ENCODE measurements around the gene ANAPC2. TPM values are rescaled to one million over a fixed set of nuclear protein-coding genes. Genes with fewer than 3 reads are reported as not detected.
A peak's percentile ranks its signal among the peaks of the same experiment; 100 is the strongest.

The ANAPC2 gene
- polyA plus RNA-seq, 3 donors = 29.1 to 34.5 (median 31.9) TPM

- DNase-seq (ENCODE audit: low read depth in 3 of 3, low spot score in 2 of 3) = no peak
Measured at GRCh38 chr9:137215196-137215986, 27.0 kb upstream of the ANAPC2 start.

- DNase-seq (ENCODE audit: low read depth in 3 of 3, low spot score in 2 of 3) = no peak
Measured at GRCh38 chr9:137214620-137215019, 26.3 kb upstream of the ANAPC2 start.

GRCh38 chr9:137213160-137214060 lies 25.1 kb upstream of the ANAPC2 start:
- no peak for DNase-seq (ENCODE audit: low read depth in 3 of 3, low spot score in 2 of 3)

GRCh38 chr9:137212520-137212919 lies 24.2 kb upstream of the ANAPC2 start:
- DNase-seq (ENCODE audit: low read depth in 3 of 3, low spot score in 2 of 3) = no peak

- DNase-seq (ENCODE audit: low read depth in 3 of 3, low spot score in 2 of 3) = no peak
Measured at GRCh38 chr9:137211532-137211931, 23.2 kb upstream of the ANAPC2 start.

DNA sequence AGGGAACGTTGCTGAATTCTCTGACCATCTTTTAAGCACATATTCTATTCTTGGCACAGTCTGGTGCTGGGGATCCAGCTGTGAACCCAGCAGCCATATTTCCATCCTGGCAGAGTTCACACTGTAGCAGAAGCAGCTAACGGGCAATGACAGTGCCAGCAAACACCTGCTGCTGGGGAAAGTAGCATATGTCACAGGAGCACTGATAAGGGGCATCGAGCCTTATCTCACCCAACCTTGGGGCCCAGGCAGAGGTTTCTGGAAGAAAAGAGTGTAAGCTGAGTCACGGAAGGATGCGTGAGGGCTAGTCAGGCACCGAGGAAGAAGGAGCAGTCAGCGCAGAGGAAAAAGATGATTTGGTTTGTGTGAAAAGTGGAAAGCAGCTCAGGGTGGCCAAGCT lies 18.2 kb upstream of the ANAPC2 start:
- DNase-seq (ENCODE audit: low read depth in 3 of 3, low spot score in 2 of 3) = no peak

GRCh38 chr9:137205126-137206069 lies 17.0 kb upstream of the ANAPC2 start, which contains the start of the genes NDOR1 and TMEM203:
Gene NDOR1 (plus strand): TSS chr9:137205700. CDS start chr9:137205778, 78 bp downstream.
Gene TMEM203 (minus strand): TSS chr9:137205648. CDS start chr9:137205414, 234 bp downstream.
- peak; percentile 53 to 83 (median 78) for DNase-seq (ENCODE audit: low read depth in 3 of 3, low spot score in 2 of 3)

DNA sequence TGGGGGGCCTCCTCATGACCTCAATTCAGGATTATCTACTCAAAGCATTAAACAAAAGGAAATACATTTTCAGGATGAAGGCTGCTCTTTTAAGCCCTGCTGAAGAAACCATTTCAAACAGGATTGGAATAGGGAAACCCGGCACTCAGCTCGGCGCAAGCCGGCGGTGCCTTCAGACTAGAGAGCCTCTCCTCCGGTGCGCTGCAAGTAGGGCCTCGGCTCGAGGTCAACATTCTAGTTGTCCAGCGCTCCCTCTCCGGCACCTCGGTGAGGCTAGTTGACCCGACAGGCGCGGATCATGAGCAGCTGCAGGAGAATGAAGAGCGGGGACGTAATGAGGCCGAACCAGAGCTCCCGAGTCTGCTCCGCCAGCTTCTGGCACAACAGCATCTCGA lies 16.4 kb upstream of the ANAPC2 start:
- no peak for DNase-seq (ENCODE audit: low read depth in 3 of 3, low spot score in 2 of 3)

- DNase-seq (ENCODE audit: low read depth in 3 of 3, low spot score in 2 of 3) = no peak
Measured at GRCh38 chr9:137202966-137203365, 14.6 kb upstream of the ANAPC2 start.

GRCh38 chr9:137201205-137201868 lies 13.0 kb upstream of the ANAPC2 start:
- DNase-seq (ENCODE audit: low read depth in 3 of 3, low spot score in 2 of 3) = no peak

GRCh38 chr9:137200311-137201204 lies 12.2 kb upstream of the ANAPC2 start, which contains the start of gene TPRN:
Gene TPRN (minus strand): TSS chr9:137200741. CDS start chr9:137200711, 30 bp downstream.
- DNase-seq (ENCODE audit: low read depth in 3 of 3, low spot score in 2 of 3) = peak; percentile 93 to 97 (median 94)

- DNase-seq (ENCODE audit: low read depth in 3 of 3, low spot score in 2 of 3) = no peak
Measured at GRCh38 chr9:137199411-137200121, 11.2 kb upstream of the ANAPC2 start.

GRCh38 chr9:137198902-137199283 lies 10.5 kb upstream of the ANAPC2 start:
- no peak for DNase-seq (ENCODE audit: low read depth in 3 of 3, low spot score in 2 of 3)

DNA sequence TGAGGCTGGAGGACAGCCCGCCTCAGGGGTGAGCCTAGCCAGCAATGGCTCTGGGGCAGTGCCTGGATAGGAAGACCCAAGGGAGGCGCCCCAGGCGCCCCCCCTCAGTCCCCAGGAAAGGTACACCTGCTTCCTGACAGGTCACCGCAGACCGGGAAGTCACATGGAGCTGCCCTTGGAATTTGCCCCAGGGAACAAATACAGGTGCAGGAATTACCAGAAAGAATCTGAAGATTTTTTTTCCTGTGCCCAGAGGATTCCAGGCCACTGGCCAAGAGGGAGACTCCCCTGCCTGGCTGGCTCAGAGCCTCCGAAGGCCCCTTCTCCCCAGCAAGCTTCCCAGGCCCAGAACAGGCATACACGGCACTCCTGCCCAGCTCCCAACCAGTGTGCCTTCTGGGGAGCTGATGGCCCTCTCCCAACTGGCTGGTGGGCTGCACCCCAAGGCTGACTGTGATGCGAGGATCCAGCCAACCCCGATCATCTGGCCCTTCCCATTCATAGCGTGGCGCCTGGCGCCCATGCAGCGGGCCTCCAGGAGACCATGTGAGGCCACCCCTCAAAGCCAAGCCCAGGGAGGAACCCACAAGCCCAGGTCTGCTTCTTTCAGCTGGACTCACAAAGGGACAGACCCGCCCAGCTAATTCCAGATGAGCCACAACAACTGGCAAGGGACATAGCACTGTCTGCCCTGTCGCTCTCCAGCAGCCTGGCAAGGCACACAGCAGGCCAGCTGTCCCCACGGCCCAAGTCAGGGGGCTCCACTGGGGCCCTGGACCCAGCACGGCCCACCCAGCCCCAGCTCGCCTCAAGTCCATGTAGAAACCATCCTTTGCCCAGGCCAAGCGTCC lies 9.9 kb upstream of the ANAPC2 start:
- DNase-seq (ENCODE audit: low read depth in 3 of 3, low spot score in 2 of 3) = no peak

- DNase-seq (ENCODE audit: low read depth in 3 of 3, low spot score in 2 of 3) = no peak
Measured at GRCh38 chr9:137195525-137196220, 7.3 kb upstream of the ANAPC2 start.

DNA sequence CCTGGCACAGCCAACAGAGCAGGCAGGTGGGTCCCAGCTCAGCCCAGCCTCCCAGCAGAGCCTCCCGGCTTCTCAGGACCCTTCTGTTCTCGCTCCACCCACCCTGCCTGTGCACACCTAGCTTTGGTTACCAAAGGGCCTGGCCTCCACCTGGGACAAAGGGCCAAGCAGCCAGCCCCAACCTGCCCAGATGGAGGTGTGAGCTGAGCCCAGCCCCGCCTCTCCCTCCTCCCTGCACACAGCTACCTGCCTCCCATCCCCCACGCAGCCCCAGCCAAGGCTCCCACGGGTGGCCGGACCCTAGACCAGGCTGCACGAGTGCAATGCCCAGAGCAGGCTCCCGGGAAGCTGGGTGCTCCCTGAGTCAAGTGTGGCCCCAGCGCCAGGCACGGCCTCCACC lies 6.5 kb upstream of the ANAPC2 start:
- no peak for DNase-seq (ENCODE audit: low read depth in 3 of 3, low spot score in 2 of 3)

DNA sequence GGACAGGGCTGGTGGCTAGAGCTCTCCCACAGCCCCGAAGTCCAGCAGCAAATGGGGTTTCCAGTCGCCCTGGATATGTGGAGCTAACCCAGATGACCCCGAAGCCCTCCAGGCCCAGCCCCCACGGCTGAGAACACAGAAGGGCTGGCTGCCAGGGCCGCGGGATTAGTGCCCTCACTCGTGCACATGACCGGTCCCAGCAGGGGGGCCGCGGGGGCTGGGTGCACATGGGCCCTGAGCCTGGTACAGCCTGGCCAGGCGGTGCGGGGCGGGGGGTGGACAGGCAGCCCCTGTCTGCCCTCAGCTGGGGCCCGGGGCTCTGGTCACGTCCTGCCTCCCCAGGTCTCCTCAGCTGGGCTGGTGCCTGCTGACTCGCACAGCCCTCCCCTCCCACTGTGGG lies 6.0 kb upstream of the ANAPC2 start:
- DNase-seq (ENCODE audit: low read depth in 3 of 3, low spot score in 2 of 3) = no peak

Measured in right renal cortex interstitium (tissue), 3 donors.